ENCODE data around the gene GOLIM4.

The GOLIM4 gene

DNA sequence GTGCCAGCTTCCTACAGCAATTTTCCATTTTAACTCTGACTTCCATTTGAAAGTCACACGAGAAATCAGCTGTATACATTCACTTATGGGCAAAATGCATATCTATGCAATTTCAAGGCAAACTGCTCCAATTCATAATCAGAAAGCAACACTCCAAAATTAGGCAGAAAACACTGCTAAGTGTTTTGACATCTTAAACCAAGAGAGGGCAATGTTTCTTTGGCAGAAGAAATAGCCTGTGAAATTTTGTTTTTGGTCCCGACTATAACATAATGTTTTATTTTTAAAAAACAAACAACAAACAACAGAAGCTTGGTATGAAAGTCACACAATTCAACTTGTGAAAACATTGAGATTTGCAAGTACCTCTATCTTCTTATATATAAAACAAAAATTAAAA, 42.6 kb downstream of the GOLIM4 start:
- no peak for TF ChIP-seq SPI1 (IDR thresholded peaks at IDR 0.05; ENCODE audit: low read depth, low read length)
- no peak for TF ChIP-seq POU2F2 (IDR thresholded peaks at IDR 0.05; ENCODE audit: low read depth, low read length)
- no peak for TF ChIP-seq POLR2A (IDR thresholded peaks at IDR 0.05; ENCODE audit: low read depth, low read length)
- TF ChIP-seq POLR2AphosphoS5 (IDR thresholded peaks at IDR 0.05; ENCODE audit: low read depth, low read length) = no peak
- no peak for TF ChIP-seq TAF1 (IDR thresholded peaks at IDR 0.05; ENCODE audit: low read depth, low read length)
- TF ChIP-seq PAX5 (IDR thresholded peaks at IDR 0.05; ENCODE audit: insufficient read depth, low read length, severe bottlenecking) = no peak
- no peak for FAIRE-seq
- DNase-seq (ENCODE audit: insufficient read length, low spot score) = no peak

DNA sequence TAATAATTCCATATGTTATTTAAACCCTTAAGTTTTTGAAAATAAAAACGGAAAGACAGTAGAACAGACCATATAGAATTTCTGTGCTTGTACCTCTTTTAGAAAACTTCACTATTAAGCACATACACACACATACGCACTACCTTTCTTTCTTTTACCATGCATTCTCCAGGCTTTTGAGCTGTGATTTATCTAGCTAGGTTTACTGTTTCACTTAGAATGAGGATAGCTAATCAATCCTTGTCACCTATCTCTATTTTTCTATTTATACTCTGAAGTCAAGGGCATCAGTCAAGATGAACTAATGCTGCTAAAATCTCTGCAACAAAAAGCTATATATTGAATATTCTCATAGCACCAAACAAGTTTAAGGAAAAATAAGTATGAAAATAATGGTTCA, 43.2 kb downstream of the GOLIM4 start:
- FAIRE-seq = no peak
- TF ChIP-seq POLR2A (IDR thresholded peaks at IDR 0.05; ENCODE audit: low read depth, low read length) (no peak), POLR2AphosphoS5 (IDR thresholded peaks at IDR 0.05; ENCODE audit: low read depth, low read length) (no peak), PAX5 (IDR thresholded peaks at IDR 0.05; ENCODE audit: insufficient read depth, low read length, severe bottlenecking) (no peak), SPI1 (IDR thresholded peaks at IDR 0.05; ENCODE audit: low read depth, low read length) (no peak), TAF1 (IDR thresholded peaks at IDR 0.05; ENCODE audit: low read depth, low read length) (no peak), POU2F2 (IDR thresholded peaks at IDR 0.05; ENCODE audit: low read depth, low read length) (no peak)

DNA sequence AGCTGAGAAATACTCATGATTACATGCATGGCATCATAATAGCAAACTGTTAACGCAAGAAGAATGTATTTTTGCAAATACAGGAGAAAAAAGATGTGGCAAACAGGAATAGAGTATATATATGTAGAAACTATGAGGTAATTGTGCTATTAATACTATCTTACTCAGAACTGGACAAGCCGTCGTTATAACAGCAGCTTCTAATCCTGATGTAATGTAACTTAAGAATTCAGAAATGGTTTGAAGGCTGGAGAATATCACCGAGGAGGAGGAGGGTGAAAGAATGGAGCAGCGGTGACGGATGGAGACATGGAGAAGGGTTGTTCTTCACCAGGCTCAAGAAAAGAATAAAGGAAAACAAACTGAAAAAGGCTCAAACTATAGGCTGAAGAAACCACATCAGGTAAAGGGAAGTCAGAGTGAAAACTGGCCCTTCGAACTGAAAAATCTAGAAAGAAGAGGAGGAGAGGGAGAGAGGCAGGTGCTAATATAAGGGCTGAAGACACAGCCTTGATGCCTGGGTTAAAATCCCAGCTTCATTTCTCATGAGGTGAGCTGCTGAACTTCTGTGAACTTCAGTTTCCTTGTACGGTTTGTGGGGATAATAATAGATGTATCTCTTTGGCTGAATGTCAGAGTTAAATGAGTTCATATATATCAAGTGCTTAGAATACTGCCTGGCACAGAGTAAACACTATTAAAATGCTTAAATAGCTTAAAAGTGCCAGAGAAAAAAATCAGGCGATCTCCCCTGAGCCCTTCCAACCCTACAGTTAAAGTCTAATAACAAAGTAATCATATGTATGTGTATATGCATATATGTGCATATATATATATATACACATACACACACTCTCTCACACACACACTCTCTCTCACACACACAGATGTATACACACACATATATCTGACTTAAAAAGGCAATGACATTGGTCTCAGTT, 43.9 kb downstream of the GOLIM4 start:
- DNase-seq (ENCODE audit: insufficient read length, low spot score) = no peak
- TF ChIP-seq POU2F2 (IDR thresholded peaks at IDR 0.05; ENCODE audit: low read depth, low read length) = no peak
- peak; percentile 62 for TF ChIP-seq SPI1 (IDR thresholded peaks at IDR 0.05; ENCODE audit: low read depth, low read length)
- no peak for TF ChIP-seq POLR2AphosphoS5 (IDR thresholded peaks at IDR 0.05; ENCODE audit: low read depth, low read length)
- TF ChIP-seq POLR2A (IDR thresholded peaks at IDR 0.05; ENCODE audit: low read depth, low read length) = no peak
- TF ChIP-seq PAX5 (IDR thresholded peaks at IDR 0.05; ENCODE audit: insufficient read depth, low read length, severe bottlenecking) = no peak
- no peak for TF ChIP-seq TAF1 (IDR thresholded peaks at IDR 0.05; ENCODE audit: low read depth, low read length)
- FAIRE-seq = peak; percentile 26

More for the DNA sequence above, 43.2 kb downstream of the GOLIM4 start:
- no peak for DNase-seq (ENCODE audit: insufficient read length, low spot score)

DNA sequence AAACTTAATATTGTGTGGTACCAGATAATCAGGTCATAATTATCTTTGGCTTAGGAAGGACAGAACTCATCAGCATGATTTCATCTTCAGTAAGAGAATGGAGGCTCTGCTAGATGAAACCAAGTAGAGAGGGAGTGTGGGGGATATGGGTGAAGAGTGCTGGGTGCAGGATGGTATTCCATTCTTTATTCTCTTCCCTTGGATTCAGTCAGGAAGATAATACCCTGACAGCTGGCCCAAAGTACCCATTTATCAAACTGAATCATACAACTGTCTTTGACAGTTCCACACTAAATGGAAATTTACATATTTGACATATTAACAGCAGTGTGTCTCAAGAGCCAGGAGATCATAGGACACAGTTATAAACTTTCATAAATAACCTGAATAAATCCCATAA, 44.7 kb downstream of the GOLIM4 start:
- no peak for DNase-seq (ENCODE audit: insufficient read length, low spot score)
- peak; percentile 23 for FAIRE-seq
- no peak for TF ChIP-seq POLR2A (IDR thresholded peaks at IDR 0.05; ENCODE audit: low read depth, low read length)
- no peak for TF ChIP-seq POLR2AphosphoS5 (IDR thresholded peaks at IDR 0.05; ENCODE audit: low read depth, low read length)
- no peak for TF ChIP-seq SPI1 (IDR thresholded peaks at IDR 0.05; ENCODE audit: low read depth, low read length)
- no peak for TF ChIP-seq POU2F2 (IDR thresholded peaks at IDR 0.05; ENCODE audit: low read depth, low read length)
- TF ChIP-seq PAX5 (IDR thresholded peaks at IDR 0.05; ENCODE audit: insufficient read depth, low read length, severe bottlenecking) = no peak
- TF ChIP-seq TAF1 (IDR thresholded peaks at IDR 0.05; ENCODE audit: low read depth, low read length) = no peak

GRCh38 chr3:168049367-168049974, 46.3 kb downstream of the GOLIM4 start:
- DNase-seq (ENCODE audit: insufficient read length, low spot score) (no peak), FAIRE-seq (no peak)
- TF ChIP-seq PAX5 (IDR thresholded peaks at IDR 0.05; ENCODE audit: insufficient read depth, low read length, severe bottlenecking) = no peak
- TF ChIP-seq TAF1 (IDR thresholded peaks at IDR 0.05; ENCODE audit: low read depth, low read length) = no peak

- peak; percentile 50 for FAIRE-seq
- TF ChIP-seq POU2F2 (IDR thresholded peaks at IDR 0.05; ENCODE audit: low read depth, low read length) (no peak), POLR2A (IDR thresholded peaks at IDR 0.05; ENCODE audit: low read depth, low read length) (no peak), POLR2AphosphoS5 (IDR thresholded peaks at IDR 0.05; ENCODE audit: low read depth, low read length) (no peak), TAF1 (IDR thresholded peaks at IDR 0.05; ENCODE audit: low read depth, low read length) (no peak), PAX5 (IDR thresholded peaks at IDR 0.05; ENCODE audit: insufficient read depth, low read length, severe bottlenecking) (no peak), SPI1 (IDR thresholded peaks at IDR 0.05; ENCODE audit: low read depth, low read length) (no peak)
- no peak for DNase-seq (ENCODE audit: insufficient read length, low spot score)
These were observed 47.1 kb downstream of the GOLIM4 start for GRCh38 chr3:168048414-168049330.

GRCh38 chr3:168047936-168048335, 47.8 kb downstream of the GOLIM4 start:
- FAIRE-seq (no peak), DNase-seq (ENCODE audit: insufficient read length, low spot score) (no peak)
- no peak for TF ChIP-seq SPI1 (IDR thresholded peaks at IDR 0.05; ENCODE audit: low read depth, low read length)
- no peak for TF ChIP-seq POU2F2 (IDR thresholded peaks at IDR 0.05; ENCODE audit: low read depth, low read length)
- TF ChIP-seq POLR2A (IDR thresholded peaks at IDR 0.05; ENCODE audit: low read depth, low read length) = no peak
- TF ChIP-seq TAF1 (IDR thresholded peaks at IDR 0.05; ENCODE audit: low read depth, low read length) = no peak

- TF ChIP-seq SPI1 (IDR thresholded peaks at IDR 0.05; ENCODE audit: low read depth, low read length) (peak; percentile 27; the same call in 1 of the 2 replicates), TAF1 (IDR thresholded peaks at IDR 0.05; ENCODE audit: low read depth, low read length) (no peak), POLR2A (IDR thresholded peaks at IDR 0.05; ENCODE audit: low read depth, low read length) (no peak)
- peak; percentile 86 for FAIRE-seq
- DNase-seq (ENCODE audit: insufficient read length, low spot score) = no peak
These were observed 48.4 kb downstream of the GOLIM4 start for GRCh38 chr3:168047190-168047795.

GRCh38 chr3:168044049-168044448, 51.7 kb downstream of the GOLIM4 start:
- FAIRE-seq (no peak), DNase-seq (ENCODE audit: insufficient read length, low spot score) (no peak)
- TF ChIP-seq POLR2AphosphoS5 (IDR thresholded peaks at IDR 0.05; ENCODE audit: low read depth, low read length) = no peak

Data from GM12891 (cell line).